ENCODE results near the gene DEPDC1.

GRCh38 chr1:68495968-68496679 is 758 bp downstream of the DEPDC1 start:
- TF ChIP-seq EZH2 (IDR thresholded peaks at IDR 0.05; ENCODE audit: low read depth) = no peak
- no peak for TF ChIP-seq CTCF (conservative IDR thresholded peaks at IDR 0.05)
